Fibroblast of lung (primary cell): Measurements from ENCODE around the gene TGM6.

ENCODE experiments used
- CTCF ChIP-seq, 2 donors: IDR thresholded peaks in 1 of 2; conservative IDR thresholded peaks in 1 of 2; 1 replicate in 1 of 2; 2 replicates in 1 of 2; pipeline ENCODE4 v1.5.1; 2011 to 2012; ENCODE audit warnings: low read length in 2 of 2, control low read depth in 1 of 2, inconsistent platforms in 1 of 2, low read depth in 1 of 2, mild to moderate bottlenecking in 1 of 2
- EZH2 ChIP-seq: IDR thresholded peaks from 2 replicates; pipeline ENCODE4 v1.5.1; 2012; ENCODE audit warnings: low read length, control low read depth, mild to moderate bottlenecking; ENCODE audit errors: missing control alignments

GRCh38 chr20:2449386-2449785 is 68.7 kb downstream of the TGM6 start:
- no peak for TF ChIP-seq CTCF (conservative IDR thresholded peaks at IDR 0.05 in 1 of 2, IDR thresholded peaks at IDR 0.05 in 1 of 2; ENCODE audit: low read depth in 1 of 2, low read length in 2 of 2)
- no peak for TF ChIP-seq EZH2
